ENCODE results near the gene ODAPH.

DNA sequence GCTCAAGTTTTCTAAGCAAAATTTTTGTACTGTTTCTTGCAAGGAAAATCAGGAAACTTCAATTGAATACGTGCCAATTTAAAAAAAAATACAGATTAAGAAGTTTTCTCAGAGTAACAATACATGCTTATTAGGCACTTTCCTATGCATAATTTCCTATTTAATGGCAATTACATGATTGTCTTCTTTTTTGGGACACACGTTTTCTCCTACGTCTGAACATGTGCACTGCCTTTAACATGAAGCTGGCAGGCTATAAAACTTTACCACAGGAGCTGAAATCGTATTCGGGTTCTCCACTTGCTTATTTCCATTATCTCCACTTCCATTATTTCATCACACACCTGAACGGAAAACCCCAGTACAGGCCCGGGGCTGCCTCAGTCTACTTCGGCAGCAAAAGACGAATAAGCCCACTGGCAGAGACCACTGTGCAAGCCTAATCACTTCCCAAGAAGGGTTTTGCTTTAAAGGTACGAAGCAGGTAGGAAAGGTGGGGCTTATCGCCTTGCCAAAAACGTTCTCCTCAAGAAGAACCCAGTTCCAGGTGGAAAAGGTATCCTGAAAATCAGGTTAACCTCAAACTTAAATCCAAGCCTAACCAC lies 42.2 kb upstream of the ODAPH start:
- TF ChIP-seq, protein P1, sequence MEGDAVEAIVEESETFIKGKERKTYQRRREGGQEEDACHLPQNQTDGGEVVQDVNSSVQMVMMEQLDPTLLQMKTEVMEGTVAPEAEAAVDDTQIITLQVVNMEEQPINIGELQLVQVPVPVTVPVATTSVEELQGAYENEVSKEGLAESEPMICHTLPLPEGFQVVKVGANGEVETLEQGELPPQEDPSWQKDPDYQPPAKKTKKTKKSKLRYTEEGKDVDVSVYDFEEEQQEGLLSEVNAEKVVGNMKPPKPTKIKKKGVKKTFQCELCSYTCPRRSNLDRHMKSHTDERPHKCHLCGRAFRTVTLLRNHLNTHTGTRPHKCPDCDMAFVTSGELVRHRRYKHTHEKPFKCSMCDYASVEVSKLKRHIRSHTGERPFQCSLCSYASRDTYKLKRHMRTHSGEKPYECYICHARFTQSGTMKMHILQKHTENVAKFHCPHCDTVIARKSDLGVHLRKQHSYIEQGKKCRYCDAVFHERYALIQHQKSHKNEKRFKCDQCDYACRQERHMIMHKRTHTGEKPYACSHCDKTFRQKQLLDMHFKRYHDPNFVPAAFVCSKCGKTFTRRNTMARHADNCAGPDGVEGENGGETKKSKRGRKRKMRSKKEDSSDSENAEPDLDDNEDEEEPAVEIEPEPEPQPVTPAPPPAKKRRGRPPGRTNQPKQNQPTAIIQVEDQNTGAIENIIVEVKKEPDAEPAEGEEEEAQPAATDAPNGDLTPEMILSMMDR (conservative IDR thresholded peaks at IDR 0.05; ENCODE audit: low read length): no peak
- TF ChIP-seq EZH2phosphoT487 (IDR thresholded peaks at IDR 0.05; ENCODE audit: borderline replicate concordance): no peak

Data from Loucy (cell line).